Tibial nerve (tissue), 4 donors: ENCODE data around the gene ASTL. TPM values are rescaled to one million over a fixed set of nuclear protein-coding genes. Genes with fewer than 3 reads are reported as not detected.

Experiments
- DNase-seq, 2 donors: peaks; one replicate each; pipeline ENCODE4 v3.0.0-alpha.2; 2019; ENCODE audit warnings: low spot score in 2 of 2
- H3K27ac ChIP-seq, 4 donors: fragments of 200-600 bp; sonication (generic) in 3 of 4; one replicate each; pipeline ENCODE4 v1.5.1; 2017 to 2019; ENCODE audit warnings: mild to moderate bottlenecking in 1 of 4
- H3K27me3 ChIP-seq, 2 donors: fragments of 200-600 bp; sonication (generic) in 1 of 2; one replicate each; pipeline versions ENCODE4 v1.5.1 to v1.6.0; 2017 to 2019
- H3K36me3 ChIP-seq, 3 donors: fragments of 200-600 bp; sonication (generic); one replicate each; pipeline ENCODE4 v1.5.1; 2018 to 2019
- H3K4me1 ChIP-seq, 4 donors: fragments of 200-600 bp; sonication (generic) in 3 of 4; one replicate each; pipeline ENCODE4 v1.5.1; 2017 to 2019
- H3K4me3 ChIP-seq, 4 donors: fragments of 200-600 bp; sonication (generic) in 3 of 4; one replicate each; pipeline ENCODE4 v1.5.1; 2017 to 2019; ENCODE audit warnings: mild to moderate bottlenecking in 1 of 4, moderate library complexity in 1 of 4
- H3K9me3 ChIP-seq, 4 donors: fragments of 200-600 bp; sonication (generic) in 3 of 4; one replicate each; pipeline ENCODE4 v1.5.1; 2017 to 2019
- EP300 ChIP-seq, 2 donors: sonication (generic); formaldehyde crosslinking; IDR thresholded peaks; one replicate each; pipeline ENCODE4 v1.6.1; 2017; ENCODE audit warnings: antibody characterized with exemption in 2 of 2, mild to moderate bottlenecking in 1 of 2
- POLR2A ChIP-seq, 2 donors: fragments of 450-650 bp; IDR thresholded peaks; one replicate each; pipeline ENCODE4 v1.6.1; 2017; ENCODE audit warnings: antibody characterized with exemption in 2 of 2, mild to moderate bottlenecking in 2 of 2, moderate library complexity in 2 of 2
- WGBS, 2 donors: methylation state at CpG; one replicate each; pipeline ENCODE4 v1.1.5; 2018; 5-methylcytosine and 5-hydroxymethylcytosine counted together
- total RNA-seq, 4 donors: library from RNA; depleted of rRNA; stranded (reverse); fragments of >200 nt; gene quantifications; one replicate each; pipeline ENCODE4 v1.1.0, GENCODE V29; 2016
- TF ChIP-seq, protein P1 (sequence below), 5 experiments: fragments of 200-600 bp in 3 of 5; fragments of 450-650 bp in 2 of 5; sonication (generic) in 3 of 5; IDR thresholded peaks; one replicate each; pipeline ENCODE4 v1.5.1; 2016 to 2019; ENCODE audit warnings: antibody characterized with exemption in 5 of 5, mild to moderate bottlenecking in 3 of 5, moderate library complexity in 2 of 5

Gene ASTL
- total RNA-seq, 4 donors from 2014 or later, result 0.60 TPM; not detected in 3

DNA sequence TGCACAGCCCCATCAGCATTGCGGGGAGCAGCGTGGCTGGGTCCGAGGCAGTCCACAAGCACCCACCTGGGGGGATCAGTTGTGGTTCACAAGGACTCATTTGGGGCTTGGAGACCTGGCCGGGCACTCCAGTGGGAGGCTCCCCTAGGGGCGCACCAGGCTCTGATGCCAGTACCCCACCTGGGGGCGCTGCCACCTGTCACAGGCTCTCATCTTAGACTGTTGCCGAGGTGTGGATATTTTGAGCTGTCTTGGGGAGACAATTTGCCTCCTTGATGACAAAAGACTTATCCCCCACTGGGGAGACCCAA is 25.0 kb downstream of the ASTL start:
- TF ChIP-seq EP300 (IDR thresholded peaks at IDR 0.05) (no peak), POLR2A (IDR thresholded peaks at IDR 0.05) (no peak)
- TF ChIP-seq, protein P1, sequence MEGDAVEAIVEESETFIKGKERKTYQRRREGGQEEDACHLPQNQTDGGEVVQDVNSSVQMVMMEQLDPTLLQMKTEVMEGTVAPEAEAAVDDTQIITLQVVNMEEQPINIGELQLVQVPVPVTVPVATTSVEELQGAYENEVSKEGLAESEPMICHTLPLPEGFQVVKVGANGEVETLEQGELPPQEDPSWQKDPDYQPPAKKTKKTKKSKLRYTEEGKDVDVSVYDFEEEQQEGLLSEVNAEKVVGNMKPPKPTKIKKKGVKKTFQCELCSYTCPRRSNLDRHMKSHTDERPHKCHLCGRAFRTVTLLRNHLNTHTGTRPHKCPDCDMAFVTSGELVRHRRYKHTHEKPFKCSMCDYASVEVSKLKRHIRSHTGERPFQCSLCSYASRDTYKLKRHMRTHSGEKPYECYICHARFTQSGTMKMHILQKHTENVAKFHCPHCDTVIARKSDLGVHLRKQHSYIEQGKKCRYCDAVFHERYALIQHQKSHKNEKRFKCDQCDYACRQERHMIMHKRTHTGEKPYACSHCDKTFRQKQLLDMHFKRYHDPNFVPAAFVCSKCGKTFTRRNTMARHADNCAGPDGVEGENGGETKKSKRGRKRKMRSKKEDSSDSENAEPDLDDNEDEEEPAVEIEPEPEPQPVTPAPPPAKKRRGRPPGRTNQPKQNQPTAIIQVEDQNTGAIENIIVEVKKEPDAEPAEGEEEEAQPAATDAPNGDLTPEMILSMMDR (IDR thresholded peaks at IDR 0.05), result no peak
- 87 to 98% methylated on average over 6 to 7 of the region's 7 CpGs for WGBS, 2 donors
- H3K27ac ChIP-seq, result no peak overlapping the region

DNA sequence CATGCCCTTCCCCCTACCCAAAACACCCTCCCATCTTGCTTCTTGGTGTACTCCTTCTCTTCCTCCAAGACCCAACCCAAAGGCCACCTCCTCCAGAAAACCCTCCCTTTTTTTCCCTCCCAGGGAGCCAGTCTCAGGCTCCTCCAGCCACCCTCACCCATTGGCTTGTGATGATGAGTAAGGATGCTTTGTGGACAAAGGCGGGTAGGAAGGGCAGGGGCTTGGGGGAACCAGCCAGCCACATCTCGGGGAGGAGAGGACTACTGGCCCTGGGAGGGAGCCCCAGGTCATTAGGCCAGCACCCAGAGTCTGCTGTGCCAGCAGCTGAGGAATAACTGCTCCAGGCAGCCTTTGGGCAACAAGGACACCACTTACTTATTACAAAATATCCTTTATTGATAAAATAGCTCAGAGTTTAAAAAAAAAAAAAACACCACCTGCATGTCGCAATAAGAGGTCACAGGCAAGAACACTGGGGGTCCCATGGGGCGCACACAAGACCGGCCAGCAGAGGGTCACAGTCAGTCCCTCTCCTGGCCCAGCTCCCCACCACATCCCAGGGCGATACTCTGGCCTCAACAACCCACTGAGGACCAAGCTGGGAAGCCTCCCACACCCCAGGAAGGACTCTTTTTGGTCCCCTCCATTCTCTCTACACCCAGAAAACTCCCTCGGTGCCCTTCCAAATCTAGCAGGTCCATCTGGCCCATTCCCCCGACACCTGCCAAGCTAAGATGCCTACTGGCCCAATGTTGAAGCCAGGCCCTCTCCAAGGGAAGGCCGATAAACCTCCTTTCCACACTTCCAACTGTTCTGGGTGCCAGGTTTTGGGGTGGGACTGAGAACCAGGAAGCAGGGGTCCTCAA is 25.6 kb downstream of the ASTL start:
- 75 to 82% methylated on average over 9 of the region's 9 CpGs for WGBS, 2 donors
- no peaks in the 10 kb centered on the region for H3K36me3 ChIP-seq
- H3K27ac ChIP-seq, result no peak overlapping the region
- DNase-seq, result no peak
- H3K4me3 ChIP-seq, result no peak overlapping the region
- peaks cover 0 to 35% (median 5%) of the 10 kb centered on the region in 4 donors for H3K4me1 ChIP-seq
- TF ChIP-seq POLR2A (IDR thresholded peaks at IDR 0.05) (no peak), EP300 (IDR thresholded peaks at IDR 0.05) (no peak)
- TF ChIP-seq, protein P1 (IDR thresholded peaks at IDR 0.05), result no peak
- H3K9me3 ChIP-seq, result no peaks in the 10 kb centered on the region
- peaks cover 0 to 28% of the 10 kb centered on the region in 2 donors for H3K27me3 ChIP-seq

More for the DNA sequence above, 25.0 kb downstream of the ASTL start:
- H3K4me1 ChIP-seq, result peaks cover 0 to 33% (median 5%) of the 10 kb centered on the region in 4 donors
- DNase-seq, result no peak
- H3K4me3 ChIP-seq, result no peak overlapping the region
- H3K27me3 ChIP-seq, result peaks cover 0 to 33% of the 10 kb centered on the region in 2 donors
- H3K9me3 ChIP-seq, result no peaks in the 10 kb centered on the region
- H3K36me3 ChIP-seq, result no peaks in the 10 kb centered on the region

DNA sequence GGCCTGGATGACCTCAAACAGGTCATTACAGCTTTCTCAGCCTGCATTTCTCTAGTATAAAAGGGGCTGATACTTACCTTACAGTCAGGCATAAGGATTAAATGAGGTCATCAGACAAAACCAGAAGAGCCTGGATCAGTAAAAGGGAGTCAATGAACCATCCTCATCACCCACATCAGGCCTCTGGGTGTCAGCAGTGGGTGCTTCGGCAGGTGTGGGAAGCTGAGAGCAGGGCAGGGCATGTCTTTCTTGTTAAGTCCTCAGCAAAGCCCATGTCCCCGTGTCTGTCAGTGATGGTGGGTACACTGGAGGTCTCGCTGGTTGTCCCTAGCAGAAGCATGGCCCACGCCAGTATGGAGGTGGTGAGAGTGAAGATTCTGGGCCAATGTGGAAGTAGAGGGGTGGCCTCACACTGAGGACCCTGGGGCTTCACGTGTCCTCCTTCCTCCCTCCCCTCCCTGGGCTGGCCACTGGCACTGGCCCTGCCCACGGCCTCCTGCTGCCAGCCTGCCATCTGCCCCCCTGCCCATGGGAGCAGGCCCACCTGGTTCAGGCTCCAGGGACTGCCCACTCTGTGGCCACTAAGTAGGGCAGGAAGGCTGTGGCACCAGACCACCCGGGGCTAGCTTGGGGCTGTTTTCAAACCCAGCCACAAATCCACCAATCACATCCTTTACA is 26.3 kb downstream of the ASTL start:
- 88% methylated on average over 7 of the region's 7 CpGs for WGBS, 2 donors
- H3K36me3 ChIP-seq, result no peaks in the 10 kb centered on the region
- no peaks in the 10 kb centered on the region for H3K9me3 ChIP-seq
- H3K27ac ChIP-seq, result no peak overlapping the region
- H3K4me1 ChIP-seq, result peaks cover 0 to 29% (median 3%) of the 10 kb centered on the region in 4 donors
- peaks cover 0 to 21% of the 10 kb centered on the region in 2 donors for H3K27me3 ChIP-seq
- H3K4me3 ChIP-seq, result no peak overlapping the region
- DNase-seq, result no peak
- TF ChIP-seq, protein P1 (IDR thresholded peaks at IDR 0.05), result no peak
- TF ChIP-seq EP300 (IDR thresholded peaks at IDR 0.05), result no peak
- no peak for TF ChIP-seq POLR2A (IDR thresholded peaks at IDR 0.05)

DNA sequence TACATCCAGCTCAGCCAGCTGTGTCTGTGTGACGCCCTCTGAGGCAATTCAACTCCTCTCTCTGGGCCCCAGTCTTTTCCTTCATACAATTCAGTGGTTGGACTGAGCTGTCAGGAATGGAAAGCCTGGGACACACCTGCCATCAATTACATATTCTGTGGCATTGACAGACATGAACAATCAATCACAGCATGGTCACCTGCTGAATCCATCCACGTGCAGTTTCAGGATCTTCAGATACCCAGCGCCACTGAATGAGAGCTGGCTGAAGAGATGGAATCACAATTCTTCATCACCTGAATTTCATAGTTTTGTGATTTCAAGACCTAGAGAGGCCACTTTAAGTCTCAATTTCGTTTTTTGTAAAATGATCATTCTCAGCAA is 27.1 kb downstream of the ASTL start:
- WGBS, 2 donors, result 79 to 83% methylated on average over 4 of the region's 4 CpGs
- TF ChIP-seq EP300 (IDR thresholded peaks at IDR 0.05) (no peak), POLR2A (IDR thresholded peaks at IDR 0.05) (no peak)
- TF ChIP-seq, protein P1 (IDR thresholded peaks at IDR 0.05), result no peak
- no peak for DNase-seq
- H3K4me3 ChIP-seq, result no peak overlapping the region
- H3K9me3 ChIP-seq, result peaks cover 0 to 4% (median 0%) of the 10 kb centered on the region in 4 donors
- no peak overlapping the region for H3K27ac ChIP-seq
- no peaks in the 10 kb centered on the region for H3K36me3 ChIP-seq
- peaks cover 0 to 18% of the 10 kb centered on the region in 2 donors for H3K27me3 ChIP-seq
- H3K4me1 ChIP-seq, result peaks cover 0 to 22% (median 1%) of the 10 kb centered on the region in 4 donors
